Keratinocyte (primary cell): ENCODE data around the gene CCDC158.

Source experiments
- EZH2 ChIP-seq: IDR thresholded peaks from one replicate; pipeline ENCODE4 v1.6.1; 2012; ENCODE audit warnings: inconsistent platforms, mild to moderate bottlenecking, low read length, moderate library complexity
- TF ChIP-seq, protein P1 (sequence below), 3 experiments: IDR thresholded peaks in 1 of 3; conservative IDR thresholded peaks in 1 of 3; optimal IDR thresholded peaks in 1 of 3; 2 replicates in 2 of 3; 3 replicates in 1 of 3; pipeline versions ENCODE3 to v1.5.1; 2011; ENCODE audit warnings: low read length in 3 of 3, mild to moderate bottlenecking in 3 of 3, moderate library complexity in 2 of 3, control low read depth in 1 of 3, inconsistent platforms in 1 of 3; ENCODE audit not compliant: insufficient read depth in 2 of 3; ENCODE audit errors: extremely low read depth in 1 of 3

DNA sequence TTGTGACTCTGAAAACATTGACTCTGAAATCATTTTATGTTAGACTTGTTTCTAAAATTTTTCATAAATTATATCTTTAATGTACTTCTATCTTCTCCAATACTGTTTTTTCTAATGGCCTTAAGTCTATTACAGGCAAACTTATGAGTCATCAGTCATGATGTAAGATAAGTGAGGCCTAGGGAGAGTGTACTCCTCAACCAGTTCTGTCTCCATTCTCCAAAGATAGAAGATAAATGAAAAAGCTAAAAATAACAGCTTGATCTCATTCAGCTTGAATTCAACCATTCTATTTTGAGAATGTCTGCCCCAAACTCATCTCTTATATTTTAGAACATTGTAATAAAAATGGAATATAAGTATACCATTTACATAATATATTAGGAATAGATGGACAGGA lies 79.9 kb downstream of the CCDC158 start:
- TF ChIP-seq, protein P1, sequence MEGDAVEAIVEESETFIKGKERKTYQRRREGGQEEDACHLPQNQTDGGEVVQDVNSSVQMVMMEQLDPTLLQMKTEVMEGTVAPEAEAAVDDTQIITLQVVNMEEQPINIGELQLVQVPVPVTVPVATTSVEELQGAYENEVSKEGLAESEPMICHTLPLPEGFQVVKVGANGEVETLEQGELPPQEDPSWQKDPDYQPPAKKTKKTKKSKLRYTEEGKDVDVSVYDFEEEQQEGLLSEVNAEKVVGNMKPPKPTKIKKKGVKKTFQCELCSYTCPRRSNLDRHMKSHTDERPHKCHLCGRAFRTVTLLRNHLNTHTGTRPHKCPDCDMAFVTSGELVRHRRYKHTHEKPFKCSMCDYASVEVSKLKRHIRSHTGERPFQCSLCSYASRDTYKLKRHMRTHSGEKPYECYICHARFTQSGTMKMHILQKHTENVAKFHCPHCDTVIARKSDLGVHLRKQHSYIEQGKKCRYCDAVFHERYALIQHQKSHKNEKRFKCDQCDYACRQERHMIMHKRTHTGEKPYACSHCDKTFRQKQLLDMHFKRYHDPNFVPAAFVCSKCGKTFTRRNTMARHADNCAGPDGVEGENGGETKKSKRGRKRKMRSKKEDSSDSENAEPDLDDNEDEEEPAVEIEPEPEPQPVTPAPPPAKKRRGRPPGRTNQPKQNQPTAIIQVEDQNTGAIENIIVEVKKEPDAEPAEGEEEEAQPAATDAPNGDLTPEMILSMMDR (optimal IDR thresholded peaks at IDR 0.05 in 1 of 3, IDR thresholded peaks at IDR 0.05 in 1 of 3, conservative IDR thresholded peaks at IDR 0.05 in 1 of 3; ENCODE audit: extremely low read depth in 1 of 3, insufficient read depth in 2 of 3, low read length in 3 of 3), result no peak
- TF ChIP-seq EZH2, result no peak
